Right lobe of liver (tissue), 6 donors: ENCODE measurements around the gene PURA. TPM values are rescaled to one million over a fixed set of nuclear protein-coding genes. Genes with fewer than 3 reads are reported as not detected.
A peak's percentile ranks its signal among the peaks of the same experiment; 100 is the strongest.

Experiments used
- ATAC-seq, 4 donors: fragments of 200-7000 bp; cut with Tn5 transposase; one replicate each; pipeline ENCODE4 v1.9.1; 2020; ENCODE audit warnings: mild to moderate bottlenecking in 4 of 4, moderate library complexity in 4 of 4
- DNase-seq, 3 donors: peaks; one replicate each; pipeline ENCODE4 v3.0.0-alpha.2; 2020
- H3K27ac ChIP-seq, 3 donors: fragments of 200-600 bp; one replicate each; pipeline ENCODE4 v1.8.0; 2022
- H3K27me3 ChIP-seq, 2 donors: fragments of 200-600 bp; one replicate each; pipeline ENCODE4 v1.8.0; 2022
- H3K36me3 ChIP-seq, 4 donors: fragments of 200-600 bp; sonication (generic) in 1 of 4; one replicate each; pipeline versions ENCODE4 v1.5.1 to v1.8.0; 2017 to 2022; ENCODE audit warnings: control low read depth in 1 of 4
- H3K4me1 ChIP-seq, 4 donors: fragments of 200-600 bp; sonication (generic) in 1 of 4; one replicate each; pipeline versions ENCODE4 v1.5.1 to v1.8.0; 2017 to 2022; ENCODE audit warnings: control low read depth in 1 of 4
- H3K4me3 ChIP-seq, 3 donors: fragments of 200-600 bp; one replicate each; pipeline ENCODE4 v1.8.0; 2022
- H3K9me3 ChIP-seq, 4 donors: fragments of 200-600 bp; sonication (generic) in 1 of 4; one replicate each; pipeline versions ENCODE4 v1.5.1 to v1.8.0; 2017 to 2022; ENCODE audit warnings: control low read depth in 1 of 4
- CTCF ChIP-seq, 4 donors: fragments of 200-600 bp in 3 of 4; fragments of 450-650 bp in 1 of 4; IDR thresholded peaks; one replicate each; pipeline versions ENCODE4 v1.5.1 to v1.8.0; 2016 to 2022; ENCODE audit warnings: antibody characterized with exemption in 4 of 4, mild to moderate bottlenecking in 2 of 4
- POLR2A ChIP-seq: fragments of 450-650 bp; IDR thresholded peaks from one replicate; pipeline ENCODE4 v1.6.1; 2017; ENCODE audit warnings: antibody characterized with exemption, mild to moderate bottlenecking
- WGBS: methylation state at CpG from one replicate; pipeline ENCODE4 v1.1.6; 2018; ENCODE audit warnings: low coverage, low lambda C conversion rate; ENCODE audit not compliant: insufficient coverage; ENCODE audit errors: missing lambda C conversion rate; 5-methylcytosine and 5-hydroxymethylcytosine counted together
- intact Hi-C, 2 donors: fragments of 100-400 bp; cut with DNase I; formaldehyde crosslinking; loops; one replicate each; pipeline versions ENCODE4 v1.11.2 to v1.14.1; 2022
- total RNA-seq, 6 experiments: library from RNA; depleted of rRNA in 2 of 6; stranded (reverse); fragments of >200 nt in 2 of 6; fragmentation: NEBNext Ultra II Directional in 3 of 6; extraction: Animal tissue kit (Norgen Biotek cat#: 25700) in 3 of 6; gene quantifications; one replicate each; pipeline versions ENCODE4 v1.1.0 to v1.2.4, GENCODE V29; 2016 to 2023
- donor health status: DM: no; HTN: yes; CAD: no.
- donor health status: DM: no; HTN: no; CAD: no.
- donor health status: DM: no; HTN: no; CAD: no.
- donor health status: DM: no; HTN: yes; CAD: no.
- donor health status: DM: no; HTN: yes; CAD: no.

The PURA gene
- total RNA-seq, 6 experiments from 2014 or later: 8.7 to 14.1 (median 12.1) TPM

DNA sequence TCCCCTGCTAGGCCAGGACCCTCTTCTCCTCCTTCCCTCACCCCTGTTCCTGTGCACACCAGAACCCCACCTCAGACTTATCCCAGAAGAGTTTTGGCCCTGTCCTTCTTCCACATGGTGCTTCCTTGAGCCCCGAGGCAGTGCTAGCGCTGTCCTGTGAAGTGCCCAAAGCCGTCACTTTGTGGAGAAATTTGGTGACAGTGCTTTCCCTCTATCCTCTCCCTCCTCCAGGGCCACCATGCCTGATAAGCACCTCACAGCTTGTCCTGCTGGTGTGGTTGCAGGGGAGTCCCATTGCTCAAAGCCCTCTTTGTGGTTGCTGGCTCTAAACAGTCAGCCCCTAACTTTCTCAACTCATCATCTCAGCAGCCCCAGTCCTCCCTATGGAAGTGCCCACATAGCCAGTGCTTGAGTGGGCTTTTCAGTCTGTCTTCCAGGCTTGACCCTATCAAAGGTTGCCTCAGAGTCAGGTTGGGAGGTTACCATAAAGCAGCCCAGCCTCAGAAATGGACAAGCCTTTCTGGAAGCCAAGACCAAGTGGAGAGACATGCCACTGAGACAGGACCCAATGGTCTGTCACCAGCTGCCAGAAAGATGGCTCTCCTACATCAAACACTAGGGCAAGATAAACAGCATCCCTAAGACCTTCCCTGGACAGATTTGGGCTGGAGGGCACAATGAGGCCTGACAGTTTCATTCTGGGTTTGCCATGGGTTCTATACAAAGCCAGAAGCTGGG lies 29.8 kb downstream of the PURA start:
- H3K27me3 ChIP-seq: no peaks in the 10 kb centered on the region
- ATAC-seq (no peak), DNase-seq (peak in 1 of 3 donors; percentile 35)
- intact Hi-C loops: loop anchor here in 1 of 2 donors (5.0 kb wide), 1 partner anchor 71 kb away; no protein-coding TSS in a partner anchor
- no peaks in the 10 kb centered on the region for H3K9me3 ChIP-seq
- no peaks in the 10 kb centered on the region for H3K36me3 ChIP-seq
- no peak overlapping the region for H3K4me3 ChIP-seq
- H3K4me1 ChIP-seq: peaks cover 0 to 51% (median 8%) of the 10 kb centered on the region in 4 donors
- WGBS: 100% methylated on average over 3 of the region's 3 CpGs
- TF ChIP-seq CTCF (IDR thresholded peaks at IDR 0.05) (no peak), POLR2A (no peak)
- peak overlapping the region in 1 of 3 donors; percentile 33 for H3K27ac ChIP-seq

- DNase-seq (peak in 1 of 3 donors; percentile 25), ATAC-seq (no peak)
- Histone ChIP-seq H3K36me3 (no peaks in the 10 kb centered on the region), H3K27me3 (no peaks in the 10 kb centered on the region), H3K27ac (no peak overlapping the region), H3K4me3 (peak overlapping the region in 1 of 3 donors; percentile 50), H3K4me1 (peaks cover 0 to 46% (median 8%) of the 10 kb centered on the region in 4 donors), H3K9me3 (no peaks in the 10 kb centered on the region)
- intact Hi-C loops: no loop called here
- TF ChIP-seq CTCF (IDR thresholded peaks at IDR 0.05): no peak
- no peak for TF ChIP-seq POLR2A
- 78% methylated on average over 2 of the region's 3 CpGs for WGBS
Observed at GRCh38 chr5:140145256-140145655, 31.3 kb downstream of the PURA start.

DNA sequence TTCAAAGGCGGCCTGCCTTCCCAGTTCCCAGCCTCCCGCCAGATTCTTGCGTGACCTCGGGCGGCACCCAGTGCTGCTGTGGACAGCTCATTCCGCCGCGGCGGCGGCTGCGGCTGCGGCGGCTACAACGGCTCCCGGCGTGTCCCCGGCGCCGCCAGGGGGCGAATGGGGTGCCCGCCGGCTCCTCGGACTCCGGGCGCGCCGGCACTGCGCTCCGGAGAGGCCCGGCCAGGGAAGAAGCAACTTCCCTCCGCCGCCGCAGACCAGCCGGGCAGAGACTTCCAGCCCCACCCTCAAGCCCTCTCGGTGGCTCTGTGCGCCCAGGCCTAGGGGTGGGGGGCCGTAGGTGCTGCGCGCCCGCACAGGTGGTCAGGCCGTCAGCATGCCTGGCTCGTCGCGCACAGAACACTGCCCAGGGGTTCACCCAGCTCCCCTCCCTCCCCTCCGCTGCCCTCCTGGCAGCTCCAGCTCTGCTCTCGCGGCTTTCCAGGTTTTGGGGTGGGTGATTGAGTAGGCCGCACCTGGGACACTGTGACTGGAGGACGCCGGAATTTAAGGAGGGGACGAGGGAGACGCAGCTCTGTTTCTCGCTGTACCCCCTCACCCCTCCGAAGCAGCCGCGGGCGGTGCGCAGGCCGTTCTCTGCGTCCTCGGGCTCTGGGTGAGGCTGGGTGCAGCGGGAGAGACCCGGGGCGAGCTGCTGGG lies 32.1 kb downstream of the PURA start:
- H3K36me3 ChIP-seq: no peaks in the 10 kb centered on the region
- intact Hi-C loops: no loop called here
- no peaks in the 10 kb centered on the region for H3K27me3 ChIP-seq
- peaks cover 0 to 39% (median 5%) of the 10 kb centered on the region in 4 donors for H3K4me1 ChIP-seq
- peak overlapping the region; percentile 28 to 50 (median 41) for H3K4me3 ChIP-seq
- ATAC-seq (peak; percentile 88 to 92 (median 90)), DNase-seq (peak; percentile 78 to 83 (median 81))
- 0% methylated on average over 18 of the region's 64 CpGs for WGBS
- peak; percentile 77 to 90 (median 82) for TF ChIP-seq CTCF (IDR thresholded peaks at IDR 0.05)
- TF ChIP-seq POLR2A: no peak
- no peaks in the 10 kb centered on the region for H3K9me3 ChIP-seq
- H3K27ac ChIP-seq: no peak overlapping the region

- Histone ChIP-seq H3K27me3 (no peaks in the 10 kb centered on the region), H3K4me3 (peak overlapping the region in 1 of 3 donors; percentile 41), H3K9me3 (no peaks in the 10 kb centered on the region), H3K36me3 (no peaks in the 10 kb centered on the region), H3K27ac (no peak overlapping the region), H3K4me1 (peaks cover 0 to 34% (median 3%) of the 10 kb centered on the region in 4 donors)
- intact Hi-C loops: no loop called here
- no peak for TF ChIP-seq POLR2A
- no peak for TF ChIP-seq CTCF (IDR thresholded peaks at IDR 0.05)
- WGBS: 23% methylated on average over 2 of the region's 14 CpGs
- DNase-seq: no peak
- no peak for ATAC-seq
Observed at GRCh38 chr5:140146523-140146842, 32.6 kb downstream of the PURA start.
